GM12874 (cell line): ENCODE measurements around the gene XCL2.

Source experiments
- CTCF ChIP-seq: IDR thresholded peaks from 2 replicates; pipeline ENCODE4 v1.5.1; 2011; ENCODE audit warnings: low read depth, mild to moderate bottlenecking, control low read depth, low read length, moderate library complexity; ENCODE audit not compliant: insufficient read depth

The XCL2 gene

DNA sequence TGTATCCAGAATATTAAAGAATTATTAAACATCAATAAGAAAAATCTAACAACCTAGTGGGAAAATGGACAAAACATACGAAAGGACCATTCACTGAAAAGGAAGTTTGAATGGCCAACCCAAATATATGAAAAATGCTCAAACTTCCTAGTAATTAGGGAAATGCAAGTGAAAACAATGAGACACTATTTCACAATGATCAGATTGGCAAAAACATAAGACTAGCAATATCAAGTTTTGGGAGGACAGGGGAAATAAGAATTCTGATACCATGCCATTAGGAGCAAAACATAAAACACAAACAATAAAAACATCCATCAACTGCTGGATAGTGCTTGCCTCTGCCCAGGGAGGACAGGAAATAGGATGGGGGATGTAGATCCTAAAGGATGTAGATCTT, 14.3 kb downstream of the XCL2 start:
- TF ChIP-seq CTCF = no peak

- TF ChIP-seq CTCF = no peak
Observed at GRCh38 chr1:168521401-168522000, 22.3 kb downstream of the XCL2 start.

GRCh38 chr1:168520832-168521231, 23.0 kb downstream of the XCL2 start:
- TF ChIP-seq CTCF = no peak

- TF ChIP-seq CTCF = no peak
Observed at GRCh38 chr1:168520052-168520751, 23.6 kb downstream of the XCL2 start.

DNA sequence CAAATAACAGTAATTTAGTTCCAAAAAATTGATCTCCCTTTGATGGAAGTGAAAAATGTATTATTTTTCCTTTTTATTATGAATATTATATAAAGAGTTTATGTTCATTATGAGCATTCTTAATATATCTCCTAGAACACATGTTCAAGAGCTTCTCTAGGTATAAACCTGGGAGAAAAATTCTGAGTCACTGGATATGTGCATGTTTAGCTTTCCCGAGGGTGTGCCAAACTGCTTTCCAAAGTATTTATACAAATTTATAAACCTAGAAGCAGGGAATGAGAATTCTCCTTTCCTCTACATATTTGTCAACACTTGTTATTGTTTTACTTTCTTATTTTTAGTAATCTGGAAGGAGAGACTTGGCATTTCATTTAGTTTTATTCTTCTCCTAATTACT, 25.0 kb downstream of the XCL2 start:
- no peak for TF ChIP-seq CTCF

GRCh38 chr1:168518201-168518689, 25.6 kb downstream of the XCL2 start:
- TF ChIP-seq CTCF = no peak

DNA sequence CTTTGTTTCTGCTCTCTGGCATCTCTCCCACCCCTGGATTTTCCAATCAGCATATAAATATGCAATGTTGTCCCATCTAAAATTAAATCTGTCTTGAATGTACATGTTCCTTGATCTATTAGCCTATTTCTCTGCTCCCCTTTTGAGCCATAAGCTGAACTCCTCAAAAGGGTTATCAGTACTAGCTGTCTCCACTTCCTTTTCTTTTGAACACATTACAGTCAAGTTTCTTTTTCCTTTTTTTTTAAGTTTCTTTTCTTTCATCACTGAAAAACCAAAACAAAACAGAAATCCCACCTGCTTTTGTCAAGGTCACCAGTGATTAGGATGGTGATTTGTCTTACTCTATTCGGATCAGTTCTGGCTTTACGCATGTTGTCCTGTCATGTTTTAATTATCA, 29.3 kb downstream of the XCL2 start:
- TF ChIP-seq CTCF = no peak
